ENCODE measurements around the gene ZDHHC7. TPM values are rescaled to one million over a fixed set of nuclear protein-coding genes. Genes with fewer than 3 reads are reported as not detected.

ZDHHC7 gene
- total and polyA plus RNA-seq, 9 of the 15 experiments (the other 6 are each of a cell fraction or from before 2014, with no cell fraction given), result 1.7 to 49.7 (median 37.4) TPM

DNA sequence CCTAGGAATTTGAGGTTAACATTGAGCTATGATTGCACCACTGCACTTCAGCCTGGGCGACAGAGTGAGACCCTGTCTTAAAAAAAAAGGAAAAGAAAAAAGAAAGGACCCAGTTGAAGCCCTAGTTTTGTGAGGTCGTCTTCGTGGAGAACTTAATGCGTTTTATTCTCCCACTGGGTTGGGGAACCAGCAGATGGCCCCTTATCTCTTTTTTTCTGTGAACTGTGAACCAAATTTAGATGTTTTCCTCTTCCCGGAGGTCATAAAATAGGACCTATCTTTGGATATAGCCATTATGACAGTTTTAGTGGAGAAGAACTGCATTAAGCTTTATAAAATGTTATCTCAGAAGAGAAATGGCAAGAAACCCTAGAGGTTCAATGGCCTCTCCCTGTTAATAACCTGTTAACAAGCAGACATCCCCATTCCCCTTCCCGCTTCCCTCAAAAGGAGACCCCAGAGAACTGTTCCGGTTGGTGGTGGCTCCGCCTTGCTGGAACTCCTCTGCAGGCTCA, 39.8 kb upstream of the ZDHHC7 start (continued):
- TF ChIP-seq HMG20B (CRISPR knock-in tag; IDR thresholded peaks at IDR 0.05), result 0 out of 2 replicates have a peak, but pooled peaks have one; percentile 37
- TF ChIP-seq, protein P1, sequence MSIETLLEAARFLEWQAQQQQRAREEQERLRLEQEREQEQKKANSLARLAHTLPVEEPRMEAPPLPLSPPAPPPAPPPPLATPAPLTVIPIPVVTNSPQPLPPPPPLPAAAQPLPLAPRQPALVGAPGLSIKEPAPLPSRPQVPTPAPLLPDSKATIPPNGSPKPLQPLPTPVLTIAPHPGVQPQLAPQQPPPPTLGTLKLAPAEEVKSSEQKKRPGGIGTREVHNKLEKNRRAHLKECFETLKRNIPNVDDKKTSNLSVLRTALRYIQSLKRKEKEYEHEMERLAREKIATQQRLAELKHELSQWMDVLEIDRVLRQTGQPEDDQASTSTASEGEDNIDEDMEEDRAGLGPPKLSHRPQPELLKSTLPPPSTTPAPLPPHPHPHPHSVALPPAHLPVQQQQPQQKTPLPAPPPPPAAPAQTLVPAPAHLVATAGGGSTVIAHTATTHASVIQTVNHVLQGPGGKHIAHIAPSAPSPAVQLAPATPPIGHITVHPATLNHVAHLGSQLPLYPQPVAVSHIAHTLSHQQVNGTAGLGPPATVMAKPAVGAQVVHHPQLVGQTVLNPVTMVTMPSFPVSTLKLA (conservative IDR thresholded peaks at IDR 0.05), result no peak
- no peak for TF ChIP-seq XRCC5 (IDR thresholded peaks at IDR 0.05; ENCODE audit: low read depth, low read length)
- TF ChIP-seq, protein P2, sequence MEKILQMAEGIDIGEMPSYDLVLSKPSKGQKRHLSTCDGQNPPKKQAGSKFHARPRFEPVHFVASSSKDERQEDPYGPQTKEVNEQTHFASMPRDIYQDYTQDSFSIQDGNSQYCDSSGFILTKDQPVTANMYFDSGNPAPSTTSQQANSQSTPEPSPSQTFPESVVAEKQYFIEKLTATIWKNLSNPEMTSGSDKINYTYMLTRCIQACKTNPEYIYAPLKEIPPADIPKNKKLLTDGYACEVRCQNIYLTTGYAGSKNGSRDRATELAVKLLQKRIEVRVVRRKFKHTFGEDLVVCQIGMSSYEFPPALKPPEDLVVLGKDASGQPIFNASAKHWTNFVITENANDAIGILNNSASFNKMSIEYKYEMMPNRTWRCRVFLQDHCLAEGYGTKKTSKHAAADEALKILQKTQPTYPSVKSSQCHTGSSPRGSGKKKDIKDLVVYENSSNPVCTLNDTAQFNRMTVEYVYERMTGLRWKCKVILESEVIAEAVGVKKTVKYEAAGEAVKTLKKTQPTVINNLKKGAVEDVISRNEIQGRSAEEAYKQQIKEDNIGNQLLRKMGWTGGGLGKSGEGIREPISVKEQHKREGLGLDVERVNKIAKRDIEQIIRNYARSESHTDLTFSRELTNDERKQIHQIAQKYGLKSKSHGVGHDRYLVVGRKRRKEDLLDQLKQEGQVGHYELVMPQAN (IDR thresholded peaks at IDR 0.05; ENCODE audit: borderline replicate concordance), result no peak
- TF ChIP-seq, protein P3, sequence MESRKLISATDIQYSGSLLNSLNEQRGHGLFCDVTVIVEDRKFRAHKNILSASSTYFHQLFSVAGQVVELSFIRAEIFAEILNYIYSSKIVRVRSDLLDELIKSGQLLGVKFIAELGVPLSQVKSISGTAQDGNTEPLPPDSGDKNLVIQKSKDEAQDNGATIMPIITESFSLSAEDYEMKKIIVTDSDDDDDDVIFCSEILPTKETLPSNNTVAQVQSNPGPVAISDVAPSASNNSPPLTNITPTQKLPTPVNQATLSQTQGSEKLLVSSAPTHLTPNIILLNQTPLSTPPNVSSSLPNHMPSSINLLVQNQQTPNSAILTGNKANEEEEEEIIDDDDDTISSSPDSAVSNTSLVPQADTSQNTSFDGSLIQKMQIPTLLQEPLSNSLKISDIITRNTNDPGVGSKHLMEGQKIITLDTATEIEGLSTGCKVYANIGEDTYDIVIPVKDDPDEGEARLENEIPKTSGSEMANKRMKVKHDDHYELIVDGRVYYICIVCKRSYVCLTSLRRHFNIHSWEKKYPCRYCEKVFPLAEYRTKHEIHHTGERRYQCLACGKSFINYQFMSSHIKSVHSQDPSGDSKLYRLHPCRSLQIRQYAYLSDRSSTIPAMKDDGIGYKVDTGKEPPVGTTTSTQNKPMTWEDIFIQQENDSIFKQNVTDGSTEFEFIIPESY (CRISPR knock-in tag; IDR thresholded peaks at IDR 0.05), result no peak
- TF ChIP-seq GATA2 (CRISPR knock-in tag; IDR thresholded peaks at IDR 0.05), result peak; percentile 12; the same call in 1 of the 2 replicates
- TF ChIP-seq, protein P4, sequence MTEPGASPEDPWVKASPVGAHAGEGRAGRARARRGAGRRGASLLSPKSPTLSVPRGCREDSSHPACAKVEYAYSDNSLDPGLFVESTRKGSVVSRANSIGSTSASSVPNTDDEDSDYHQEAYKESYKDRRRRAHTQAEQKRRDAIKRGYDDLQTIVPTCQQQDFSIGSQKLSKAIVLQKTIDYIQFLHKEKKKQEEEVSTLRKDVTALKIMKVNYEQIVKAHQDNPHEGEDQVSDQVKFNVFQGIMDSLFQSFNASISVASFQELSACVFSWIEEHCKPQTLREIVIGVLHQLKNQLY (CRISPR knock-in tag; conservative IDR thresholded peaks at IDR 0.05), result no peak
- TF ChIP-seq, protein P5, sequence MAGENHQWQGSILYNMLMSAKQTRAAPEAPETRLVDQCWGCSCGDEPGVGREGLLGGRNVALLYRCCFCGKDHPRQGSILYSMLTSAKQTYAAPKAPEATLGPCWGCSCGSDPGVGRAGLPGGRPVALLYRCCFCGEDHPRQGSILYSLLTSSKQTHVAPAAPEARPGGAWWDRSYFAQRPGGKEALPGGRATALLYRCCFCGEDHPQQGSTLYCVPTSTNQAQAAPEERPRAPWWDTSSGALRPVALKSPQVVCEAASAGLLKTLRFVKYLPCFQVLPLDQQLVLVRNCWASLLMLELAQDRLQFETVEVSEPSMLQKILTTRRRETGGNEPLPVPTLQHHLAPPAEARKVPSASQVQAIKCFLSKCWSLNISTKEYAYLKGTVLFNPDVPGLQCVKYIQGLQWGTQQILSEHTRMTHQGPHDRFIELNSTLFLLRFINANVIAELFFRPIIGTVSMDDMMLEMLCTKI (IDR thresholded peaks at IDR 0.05; ENCODE audit: partially characterized antibody), result no peak
- no peak for TF ChIP-seq MAZ (CRISPR knock-in tag; conservative IDR thresholded peaks at IDR 0.05 in 1 of 2, IDR thresholded peaks at IDR 0.05 in 1 of 2)
- no peak for TF ChIP-seq BDP1 (IDR thresholded peaks at IDR 0.05; ENCODE audit: insufficient read depth, insufficient read length)
- TF ChIP-seq MTA3 (IDR thresholded peaks at IDR 0.05; ENCODE audit: borderline replicate concordance), result no peak
- TF ChIP-seq, protein P6, sequence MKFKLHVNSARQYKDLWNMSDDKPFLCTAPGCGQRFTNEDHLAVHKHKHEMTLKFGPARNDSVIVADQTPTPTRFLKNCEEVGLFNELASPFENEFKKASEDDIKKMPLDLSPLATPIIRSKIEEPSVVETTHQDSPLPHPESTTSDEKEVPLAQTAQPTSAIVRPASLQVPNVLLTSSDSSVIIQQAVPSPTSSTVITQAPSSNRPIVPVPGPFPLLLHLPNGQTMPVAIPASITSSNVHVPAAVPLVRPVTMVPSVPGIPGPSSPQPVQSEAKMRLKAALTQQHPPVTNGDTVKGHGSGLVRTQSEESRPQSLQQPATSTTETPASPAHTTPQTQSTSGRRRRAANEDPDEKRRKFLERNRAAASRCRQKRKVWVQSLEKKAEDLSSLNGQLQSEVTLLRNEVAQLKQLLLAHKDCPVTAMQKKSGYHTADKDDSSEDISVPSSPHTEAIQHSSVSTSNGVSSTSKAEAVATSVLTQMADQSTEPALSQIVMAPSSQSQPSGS (CRISPR knock-in tag; IDR thresholded peaks at IDR 0.05), result no peak
- TF ChIP-seq, protein P7, sequence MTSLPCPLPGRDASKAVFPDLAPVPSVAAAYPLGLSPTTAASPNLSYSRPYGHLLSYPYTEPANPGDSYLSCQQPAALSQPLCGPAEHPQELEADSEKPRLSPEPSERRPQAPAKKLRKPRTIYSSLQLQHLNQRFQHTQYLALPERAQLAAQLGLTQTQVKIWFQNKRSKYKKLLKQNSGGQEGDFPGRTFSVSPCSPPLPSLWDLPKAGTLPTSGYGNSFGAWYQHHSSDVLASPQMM (CRISPR knock-in tag; IDR thresholded peaks at IDR 0.05), result no peak
- TF ChIP-seq STAG1 (CRISPR knock-in tag; IDR thresholded peaks at IDR 0.05; ENCODE audit: borderline replicate concordance), result no peak
- TF ChIP-seq ZFP1 (CRISPR knock-in tag; IDR thresholded peaks at IDR 0.05), result no peak
- no peak for TF ChIP-seq SP1 (CRISPR knock-in tag; IDR thresholded peaks at IDR 0.05)
- TF ChIP-seq, protein P8, sequence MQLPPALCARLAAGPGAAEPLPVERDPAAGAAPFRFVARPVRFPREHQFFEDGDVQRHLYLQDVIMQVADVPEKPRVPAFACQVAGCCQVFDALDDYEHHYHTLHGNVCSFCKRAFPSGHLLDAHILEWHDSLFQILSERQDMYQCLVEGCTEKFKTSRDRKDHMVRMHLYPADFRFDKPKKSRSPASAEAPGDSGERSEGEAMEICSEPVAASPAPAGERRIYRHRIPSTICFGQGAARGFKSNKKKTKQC (CRISPR knock-in tag; IDR thresholded peaks at IDR 0.05), result no peak

Measured in K562 (cell line).